IPS-18c (cell line): ENCODE data around the gene DNMT3B.
"Not testable (repeated sequence)": the region's sequence is repeated elsewhere in the genome, so short reads cannot be mapped to it uniquely, and the experiment has no call there.

ENCODE experiments used
- H3K4me3 ChIP-seq: 2 replicates; pipeline ENCODE4 v1.7.0; 2013; ENCODE audit warnings: low read depth, mild to moderate bottlenecking, low read length, moderate library complexity; ENCODE audit not compliant: insufficient read depth
- H3K9me3 ChIP-seq: one replicate; pipeline ENCODE4 v1.6.1; 2013; ENCODE audit warnings: mild to moderate bottlenecking, low read length, moderate library complexity; ENCODE audit not compliant: control insufficient read depth, insufficient read depth

The DNMT3B gene

DNA sequence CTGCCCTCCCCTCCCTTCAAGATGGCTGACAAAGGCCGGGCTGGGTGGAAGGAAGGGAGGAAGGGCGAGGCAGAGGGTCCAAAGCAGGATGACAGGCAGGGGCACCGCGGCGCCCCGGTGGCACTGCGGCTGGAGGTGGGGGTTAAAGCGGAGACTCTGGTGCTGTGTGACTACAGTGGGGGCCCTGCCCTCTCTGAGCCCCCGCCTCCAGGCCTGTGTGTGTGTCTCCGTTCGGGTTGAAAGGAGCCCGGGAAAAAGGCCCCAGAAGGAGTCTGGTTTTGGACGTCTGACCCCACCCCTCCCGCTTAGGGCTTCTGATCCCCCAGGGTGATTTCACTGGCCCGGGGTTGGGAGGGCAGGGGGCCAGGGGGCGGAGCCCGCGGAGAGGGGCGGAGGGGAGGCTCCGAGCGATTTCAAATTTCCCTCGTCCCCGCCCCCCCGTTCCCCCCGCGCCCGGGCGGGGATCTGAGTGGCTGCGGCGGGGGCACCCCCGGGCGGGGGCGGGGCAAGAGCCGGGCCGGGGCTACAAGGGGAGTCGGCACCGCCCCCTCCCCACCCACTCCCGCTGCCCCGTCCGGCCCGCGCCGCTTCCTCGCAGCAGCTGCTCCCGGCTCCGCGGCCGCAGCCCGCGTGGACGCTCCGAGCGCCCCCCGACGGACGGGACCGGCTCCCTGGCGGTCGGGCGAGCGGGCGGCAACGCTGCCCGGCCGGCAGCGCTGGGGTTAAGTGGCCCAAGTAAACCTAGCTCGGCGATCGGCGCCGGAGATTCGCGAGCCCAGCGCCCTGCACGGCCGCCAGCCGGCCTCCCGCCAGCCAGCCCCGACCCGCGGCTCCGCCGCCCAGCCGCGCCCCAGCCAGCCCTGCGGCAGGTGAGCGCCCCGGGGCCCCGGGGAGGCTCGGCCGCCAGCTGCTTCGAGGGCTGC is at the start of gene DNMT3B:
DNMT3B (plus strand) TSS at position 555 of the 923 bp plus-strand sequence. CDS start 17,939 bp downstream, outside the sequence.
- Histone ChIP-seq H3K9me3 (peaks cover 2% of the 10 kb centered on the region), H3K4me3 (peak within 1 kb of the TSS; percentile 89)

DNA sequence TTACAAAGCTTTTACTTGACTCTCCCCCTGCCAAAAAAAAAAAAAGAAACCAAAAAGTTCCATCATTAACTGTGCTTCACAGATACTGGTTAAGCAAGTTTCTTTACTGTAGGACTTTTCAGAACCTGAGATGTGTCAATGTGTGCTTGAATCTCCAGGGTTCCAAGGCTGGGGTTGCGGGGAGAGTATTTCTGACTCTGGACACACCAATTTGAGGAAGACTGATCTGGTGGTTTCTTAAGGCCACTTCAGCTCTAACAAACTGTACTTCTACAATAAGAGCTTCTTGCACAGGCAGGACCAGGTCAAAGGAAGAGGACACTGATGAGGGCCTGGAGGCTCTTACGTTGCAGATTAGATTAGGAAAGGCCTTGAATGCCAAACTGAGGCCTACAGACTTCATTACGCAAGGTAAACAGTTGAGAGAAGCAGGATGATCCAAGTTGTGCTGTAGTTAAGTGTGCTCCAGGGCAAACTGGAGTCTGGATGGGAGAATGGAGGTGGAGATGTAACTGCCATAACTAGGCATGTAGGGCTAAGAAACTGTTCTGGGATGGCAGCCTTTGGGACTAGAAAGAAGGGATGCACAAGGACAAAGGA is 43.3 kb upstream of the DNMT3B start:
- Histone ChIP-seq H3K4me3 (no peak overlapping the region), H3K9me3 (no peaks in the 10 kb centered on the region)

DNA sequence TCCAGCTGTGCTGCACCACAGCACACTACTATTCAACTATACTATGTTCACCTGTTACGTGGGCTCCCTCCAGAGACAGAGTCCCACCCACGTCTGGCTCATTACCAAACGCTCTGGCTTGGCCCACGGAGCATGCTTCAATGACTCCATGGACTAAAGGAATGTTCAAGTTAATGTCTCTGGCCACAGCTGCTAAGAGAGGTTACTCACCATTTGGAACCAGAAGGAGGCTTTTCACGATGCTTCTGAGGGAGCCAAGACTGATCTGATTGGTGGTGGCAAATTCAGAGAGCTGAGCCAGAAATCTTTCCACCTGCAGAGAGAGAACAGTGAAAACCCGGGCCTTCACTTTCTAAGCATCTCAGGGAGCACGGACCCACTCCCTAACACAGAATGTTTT is 34.5 kb upstream of the DNMT3B start:
- Histone ChIP-seq H3K9me3 (no peaks in the 10 kb centered on the region), H3K4me3 (no peak overlapping the region)

DNA sequence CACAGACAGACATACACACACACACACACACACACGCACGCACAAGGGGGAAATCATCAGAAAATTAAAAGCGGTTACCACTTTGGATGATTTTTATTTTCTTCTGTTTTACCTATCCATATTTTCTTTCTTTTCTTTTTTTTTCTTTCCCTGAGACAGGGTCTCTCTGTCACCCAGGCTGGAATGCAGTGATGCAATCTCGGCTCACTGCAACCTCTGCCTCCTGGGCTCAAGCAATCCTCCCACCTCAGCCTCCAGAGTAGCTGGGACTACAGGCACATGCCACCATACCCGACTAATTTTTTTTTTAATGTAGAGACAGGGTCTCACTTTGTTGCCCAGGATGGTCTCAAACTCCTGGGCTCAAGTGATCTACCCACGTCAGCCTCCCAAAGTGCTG is 33.8 kb upstream of the DNMT3B start:
- not testable (repeated sequence) for H3K4me3 ChIP-seq, H3K9me3 ChIP-seq

DNA sequence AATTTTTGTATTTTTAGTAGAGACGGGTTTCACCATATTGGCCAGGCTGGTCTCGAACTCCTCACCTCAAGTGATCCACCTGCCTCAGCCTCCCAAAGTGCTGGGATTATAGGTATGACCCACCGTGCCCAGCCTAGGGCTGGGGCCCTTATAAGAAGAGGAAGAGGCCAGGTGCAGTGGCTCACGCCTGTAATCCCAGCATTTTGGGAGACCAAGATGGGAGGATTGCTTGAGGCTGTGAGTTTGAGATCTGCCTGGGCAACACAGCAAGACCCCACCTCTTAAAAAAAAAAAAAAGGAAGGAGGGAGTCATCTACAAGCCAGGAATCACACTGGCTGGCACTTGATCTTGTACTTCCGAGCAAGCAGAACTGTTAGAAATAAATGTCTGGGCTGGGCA is 32.9 kb upstream of the DNMT3B start:
- H3K4me3 ChIP-seq, H3K9me3 ChIP-seq: not testable (repeated sequence)

DNA sequence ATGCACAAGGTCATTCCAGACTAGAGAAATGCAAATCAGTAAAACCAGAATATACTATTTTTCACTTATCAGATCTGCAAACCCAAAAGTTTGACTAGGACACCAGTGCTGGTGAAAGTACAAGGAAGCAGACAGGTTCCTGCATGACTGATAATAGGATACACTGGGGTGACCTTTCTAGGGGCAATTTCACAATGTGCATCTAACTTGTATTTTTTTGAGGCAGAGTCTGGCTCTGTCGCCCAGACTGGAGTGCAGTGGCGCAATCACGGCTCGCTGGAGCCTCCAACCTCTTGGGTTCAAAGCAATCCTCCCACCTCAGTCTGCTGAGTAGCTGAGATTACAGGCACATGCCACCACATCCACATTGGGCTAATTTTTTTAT is 30.3 kb upstream of the DNMT3B start:
- H3K4me3 ChIP-seq = no peak overlapping the region
- no peaks in the 10 kb centered on the region for H3K9me3 ChIP-seq

DNA sequence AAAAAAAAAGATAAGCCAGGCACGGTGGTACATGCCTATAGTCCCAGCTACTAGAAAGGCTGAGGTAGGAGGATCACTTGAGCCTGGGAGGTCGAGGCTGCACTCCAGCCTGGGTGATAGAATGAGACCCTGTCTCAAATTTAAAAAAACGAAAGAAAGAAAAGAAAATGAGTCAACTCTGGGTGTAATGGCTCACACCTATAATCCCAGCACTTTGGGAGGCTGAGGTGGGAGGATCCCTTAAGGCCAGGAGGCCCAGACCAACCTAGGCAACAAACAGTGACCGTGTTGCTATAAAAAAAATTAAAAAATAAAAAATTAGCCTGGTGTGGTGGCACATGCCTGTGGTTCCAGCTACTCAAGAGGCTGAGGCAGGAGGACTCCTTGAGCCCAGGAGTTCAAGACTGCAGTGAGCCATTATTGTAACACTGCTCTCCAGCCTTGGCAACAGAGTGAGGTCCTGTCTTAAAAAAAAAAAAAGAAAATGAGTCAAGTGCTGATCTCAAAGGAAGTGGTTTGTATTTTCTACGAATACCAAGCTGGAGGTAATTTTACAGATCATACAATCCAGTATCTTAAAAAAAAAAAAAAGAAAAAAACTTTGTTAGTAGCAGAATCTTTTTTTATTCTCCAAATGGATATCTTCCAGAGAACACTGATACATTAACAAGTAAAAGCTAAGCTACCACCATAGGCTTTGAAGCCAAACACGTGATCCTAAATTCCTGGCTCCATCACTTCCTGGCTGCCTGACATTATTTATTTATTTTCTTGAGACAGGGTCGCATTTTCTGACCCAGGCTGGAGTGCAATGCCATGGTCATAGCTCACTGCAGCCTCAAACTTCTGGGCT is 24.6 kb upstream of the DNMT3B start:
- H3K9me3 ChIP-seq = no peaks in the 10 kb centered on the region
- no peak overlapping the region for H3K4me3 ChIP-seq

DNA sequence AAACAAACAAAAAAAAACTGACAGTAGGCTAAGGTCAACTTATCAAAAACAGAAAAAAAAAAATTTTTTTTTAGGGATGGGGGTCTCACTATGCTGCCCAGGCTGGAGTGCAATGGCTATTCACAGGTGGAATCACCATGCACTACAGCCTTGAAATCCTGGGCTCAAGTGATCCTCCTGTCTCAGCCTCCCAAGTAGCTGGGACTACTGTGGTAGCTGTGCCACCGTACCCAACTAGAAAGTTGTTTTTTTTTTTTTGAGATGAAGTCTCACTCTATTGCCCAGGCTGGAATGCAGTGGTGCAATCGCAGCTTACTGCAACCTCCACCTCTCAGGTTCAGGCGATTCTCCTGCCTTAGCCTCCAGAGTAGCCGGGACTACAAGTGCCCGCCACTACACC is 21.0 kb upstream of the DNMT3B start:
- H3K4me3 ChIP-seq = no peak overlapping the region
- no peaks in the 10 kb centered on the region for H3K9me3 ChIP-seq

DNA sequence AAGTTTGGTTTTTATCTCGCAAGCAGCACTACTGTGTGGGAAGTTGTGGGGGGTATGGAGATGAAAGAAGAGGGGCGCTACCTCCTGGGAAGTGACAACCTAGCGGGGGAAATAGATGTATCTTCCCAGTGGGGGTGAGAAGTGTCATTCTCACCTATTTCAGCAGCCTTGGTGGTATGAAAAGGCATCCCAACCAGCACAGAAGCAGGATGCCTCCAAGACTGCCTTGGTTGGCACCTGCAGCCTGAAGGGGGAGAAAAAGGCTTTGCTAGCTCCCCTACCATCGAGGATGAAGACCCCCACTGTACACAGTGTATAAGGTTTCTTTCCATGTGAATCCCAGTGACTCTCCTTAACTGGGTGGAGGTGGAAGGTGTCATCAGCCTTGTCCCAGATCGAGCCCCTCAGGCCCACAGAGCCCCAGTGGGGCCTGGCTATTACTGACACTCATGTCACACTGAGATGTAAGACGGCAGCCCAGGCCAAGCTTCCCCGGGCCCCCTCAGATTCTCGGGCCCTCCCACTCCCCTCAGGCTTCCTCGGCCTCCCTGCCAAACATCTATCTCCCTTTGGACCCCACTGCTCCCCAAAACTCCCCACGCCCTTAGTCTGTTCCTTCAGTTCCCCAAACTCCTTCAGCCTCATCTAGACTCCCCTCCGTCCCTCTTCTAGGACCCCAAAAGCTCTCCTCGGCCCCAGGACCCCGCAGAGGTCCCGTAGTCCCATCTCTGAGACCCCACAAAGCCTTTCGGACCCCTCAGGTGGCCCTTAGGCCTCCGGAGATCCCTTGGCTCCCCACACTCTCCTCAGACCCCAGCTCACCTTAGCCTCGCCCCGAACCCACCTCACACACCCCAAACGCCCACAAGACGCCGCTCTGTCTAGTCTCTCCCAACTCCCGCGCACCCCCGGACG is 19.6 kb upstream of the DNMT3B start:
- peak overlapping the region; percentile 91 for H3K4me3 ChIP-seq
- no peaks in the 10 kb centered on the region for H3K9me3 ChIP-seq

DNA sequence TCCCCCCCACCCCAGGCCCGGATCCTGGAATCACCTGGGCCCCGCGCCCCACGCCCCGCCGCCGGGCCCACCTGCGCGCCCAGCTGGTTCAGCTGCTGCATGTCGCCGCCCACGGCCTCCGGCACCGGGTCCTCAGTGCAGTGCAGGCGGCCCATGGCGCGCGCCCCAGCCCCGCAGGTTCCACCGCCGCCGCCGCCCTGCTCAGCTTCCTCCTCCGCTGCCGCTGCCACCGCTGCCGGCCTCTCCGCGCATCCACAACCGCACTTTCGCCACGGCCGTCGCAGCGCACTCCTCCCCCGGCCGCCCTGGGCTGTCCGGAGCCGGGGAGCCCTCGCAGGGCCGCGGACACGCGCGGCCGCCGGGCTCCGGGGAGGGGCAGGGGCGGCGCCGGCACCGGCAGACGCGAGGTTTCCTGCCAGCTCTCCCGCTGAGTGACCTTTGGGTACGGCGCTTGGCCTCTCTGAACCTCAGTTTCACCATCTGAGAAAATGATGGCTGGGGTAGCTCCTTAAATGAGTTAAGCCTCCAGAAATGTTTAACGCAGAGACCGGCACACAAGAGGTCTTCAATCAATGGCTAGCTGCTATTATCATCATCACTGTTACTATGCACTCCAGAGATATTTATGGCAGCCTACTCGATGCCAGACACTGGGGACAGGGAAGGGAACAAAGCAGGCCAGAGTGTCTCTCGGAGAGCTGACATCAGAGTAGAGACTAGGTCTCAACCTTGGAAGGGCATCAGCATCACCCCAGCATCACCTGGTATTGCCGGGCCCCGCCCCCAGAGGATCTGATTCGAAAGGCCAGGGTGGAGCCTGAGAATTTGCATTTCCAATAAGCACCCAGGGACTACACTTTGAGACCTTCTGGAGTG is 18.7 kb upstream of the DNMT3B start, which contains the start of gene COMMD7:
COMMD7 (minus strand) TSS at position 231 of the 876 bp plus-strand sequence; CDS start at position 155, 76 bp downstream.
- no peaks in the 10 kb centered on the region for H3K9me3 ChIP-seq

DNA sequence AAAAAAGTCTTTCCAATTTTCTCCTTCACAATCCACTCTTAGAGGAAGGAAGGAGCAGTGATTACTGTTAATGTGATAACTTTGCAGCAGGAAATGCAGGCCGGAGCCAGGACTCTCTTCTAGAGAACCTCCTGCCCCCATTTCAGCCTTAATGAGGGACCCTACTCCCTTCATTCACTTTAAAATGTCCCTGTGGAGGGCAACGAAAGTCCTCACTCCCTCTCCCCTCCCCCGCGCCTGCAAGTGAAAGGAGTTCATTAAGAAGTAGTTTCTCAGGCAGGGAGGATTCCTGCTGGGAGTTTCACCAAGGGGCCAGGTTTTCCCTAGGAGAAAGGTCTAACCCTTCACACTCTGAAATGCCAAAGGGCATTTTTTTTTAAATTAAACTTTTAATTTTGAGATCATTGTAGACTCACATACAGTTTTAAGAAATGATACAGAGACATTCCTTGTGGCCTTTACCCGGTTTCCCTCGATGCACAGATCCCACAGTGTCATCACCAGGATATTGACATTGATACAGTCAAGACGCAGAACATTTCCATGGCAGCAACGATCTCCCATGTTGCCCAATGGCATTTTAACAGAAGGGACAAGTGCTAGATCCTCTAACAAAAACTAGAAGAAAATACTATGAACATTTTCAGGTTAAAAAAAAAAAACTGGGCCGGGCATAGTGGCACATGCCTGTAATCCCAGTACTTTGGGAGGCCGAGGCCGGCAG is 12.1 kb upstream of the DNMT3B start:
- H3K9me3 ChIP-seq = no peaks in the 10 kb centered on the region
- no peak overlapping the region for H3K4me3 ChIP-seq

More for the DNA sequence above, 18.7 kb upstream of the DNMT3B start, which contains the start of gene COMMD7:
- H3K4me3 ChIP-seq = peak within 1 kb of the TSS; percentile 91

DNA sequence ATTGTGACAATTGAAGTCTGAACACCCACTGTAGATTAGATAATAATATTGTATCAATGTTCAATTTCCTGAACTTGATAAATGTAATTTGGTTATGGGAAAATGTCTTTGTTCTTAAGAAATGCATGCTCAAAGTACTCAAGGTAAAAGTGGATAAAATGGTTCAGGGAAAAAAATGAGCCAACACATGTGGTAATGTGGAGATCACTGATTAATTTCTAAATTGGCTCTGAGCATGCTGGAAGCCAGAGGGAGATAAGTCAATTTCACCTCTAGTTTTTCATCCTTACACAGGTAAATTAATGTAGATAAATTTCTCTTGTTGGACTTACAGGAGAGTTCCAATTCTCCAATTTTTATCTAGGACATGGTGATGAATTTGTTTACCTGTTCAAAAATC is 10.9 kb upstream of the DNMT3B start:
- H3K4me3 ChIP-seq = no peak overlapping the region
- no peaks in the 10 kb centered on the region for H3K9me3 ChIP-seq

DNA sequence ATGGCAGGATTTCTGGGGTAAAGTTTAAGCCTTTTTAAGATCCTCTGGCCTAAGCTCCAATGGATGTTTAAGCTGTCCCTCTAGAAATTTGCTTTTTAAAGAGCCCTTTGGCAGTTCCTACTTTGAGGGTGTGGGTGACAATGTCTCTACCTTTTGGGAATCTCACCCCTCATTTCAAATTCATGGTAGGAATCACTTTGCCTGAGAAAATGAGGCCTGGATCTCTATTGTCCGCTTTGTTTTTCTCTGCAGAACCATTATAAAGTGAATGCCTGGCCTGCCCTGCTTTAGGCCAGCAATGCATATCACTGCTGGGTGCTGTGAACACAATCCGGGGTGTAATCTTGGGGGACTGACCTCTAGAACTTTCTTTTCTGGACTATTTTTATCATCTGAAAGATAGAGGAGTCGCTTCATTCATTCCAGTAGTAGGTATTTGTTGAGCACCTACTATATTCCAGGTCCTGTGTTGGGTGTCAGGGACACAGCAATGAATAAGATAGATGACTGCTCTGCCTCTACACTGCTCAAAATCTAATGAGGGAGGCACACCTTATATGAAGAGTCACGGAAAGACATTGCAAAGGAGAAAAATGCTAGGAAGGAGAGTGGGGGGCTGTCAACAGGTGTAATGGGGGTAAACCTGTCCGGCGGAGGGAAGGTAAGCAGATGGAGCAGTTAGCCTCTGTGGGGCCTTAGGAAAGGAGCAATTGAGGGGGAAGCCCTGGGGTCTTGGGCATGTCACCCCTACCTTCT is 10.3 kb upstream of the DNMT3B start:
- H3K4me3 ChIP-seq = no peak overlapping the region
- H3K9me3 ChIP-seq = no peaks in the 10 kb centered on the region

DNA sequence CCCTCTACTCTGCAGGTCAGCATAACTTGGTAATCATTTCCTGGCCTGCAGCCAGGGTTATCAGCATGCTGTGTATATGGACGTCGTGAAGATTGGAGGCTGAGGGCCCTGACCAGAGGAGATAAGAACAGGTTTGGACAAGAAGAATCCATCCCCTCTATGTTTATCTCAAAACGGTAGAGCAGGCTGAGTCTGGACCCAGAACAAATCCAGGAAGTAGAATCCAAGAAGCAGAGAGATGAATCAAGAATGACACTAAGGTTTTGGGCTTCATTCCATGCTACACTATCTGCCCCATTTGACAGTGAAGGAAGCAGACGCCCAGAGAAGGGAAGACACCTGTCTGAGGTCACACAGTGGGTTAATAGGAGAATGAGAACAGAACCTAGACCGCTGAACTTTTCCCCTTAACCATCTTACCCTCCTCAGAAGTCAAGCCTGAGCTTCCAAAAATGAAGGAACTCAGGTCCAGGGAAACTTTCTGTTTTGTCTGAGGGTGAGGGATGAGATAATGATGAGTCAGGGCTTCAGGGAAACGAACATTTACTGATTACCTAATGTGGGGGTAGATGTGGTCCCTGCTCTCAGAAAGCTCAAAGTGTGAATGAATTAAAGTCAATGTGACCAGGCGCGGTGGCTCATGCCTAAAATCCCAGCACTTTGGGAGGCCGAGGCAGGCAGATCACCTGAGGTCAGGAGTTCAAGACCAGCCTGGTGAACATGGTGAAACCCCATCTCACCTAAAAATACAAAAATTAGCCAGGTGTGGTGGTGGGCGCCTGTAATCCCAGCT is 9.5 kb upstream of the DNMT3B start:
- no peak overlapping the region for H3K4me3 ChIP-seq
- H3K9me3 ChIP-seq = no peaks in the 10 kb centered on the region
